GM12891 (cell line): ENCODE results near the gene P4HB.

Source experiments
- PAX5 ChIP-seq: IDR thresholded peaks from 2 replicates; pipeline ENCODE4 v1.6.1; 2011; ENCODE audit warnings: low read length, moderate library complexity, mild to moderate bottlenecking; ENCODE audit not compliant: insufficient read depth, severe bottlenecking
- POLR2A ChIP-seq: IDR thresholded peaks from 2 replicates; pipeline ENCODE4 v1.6.1; 2011; ENCODE audit warnings: low read depth, low read length, control low read depth

DNA sequence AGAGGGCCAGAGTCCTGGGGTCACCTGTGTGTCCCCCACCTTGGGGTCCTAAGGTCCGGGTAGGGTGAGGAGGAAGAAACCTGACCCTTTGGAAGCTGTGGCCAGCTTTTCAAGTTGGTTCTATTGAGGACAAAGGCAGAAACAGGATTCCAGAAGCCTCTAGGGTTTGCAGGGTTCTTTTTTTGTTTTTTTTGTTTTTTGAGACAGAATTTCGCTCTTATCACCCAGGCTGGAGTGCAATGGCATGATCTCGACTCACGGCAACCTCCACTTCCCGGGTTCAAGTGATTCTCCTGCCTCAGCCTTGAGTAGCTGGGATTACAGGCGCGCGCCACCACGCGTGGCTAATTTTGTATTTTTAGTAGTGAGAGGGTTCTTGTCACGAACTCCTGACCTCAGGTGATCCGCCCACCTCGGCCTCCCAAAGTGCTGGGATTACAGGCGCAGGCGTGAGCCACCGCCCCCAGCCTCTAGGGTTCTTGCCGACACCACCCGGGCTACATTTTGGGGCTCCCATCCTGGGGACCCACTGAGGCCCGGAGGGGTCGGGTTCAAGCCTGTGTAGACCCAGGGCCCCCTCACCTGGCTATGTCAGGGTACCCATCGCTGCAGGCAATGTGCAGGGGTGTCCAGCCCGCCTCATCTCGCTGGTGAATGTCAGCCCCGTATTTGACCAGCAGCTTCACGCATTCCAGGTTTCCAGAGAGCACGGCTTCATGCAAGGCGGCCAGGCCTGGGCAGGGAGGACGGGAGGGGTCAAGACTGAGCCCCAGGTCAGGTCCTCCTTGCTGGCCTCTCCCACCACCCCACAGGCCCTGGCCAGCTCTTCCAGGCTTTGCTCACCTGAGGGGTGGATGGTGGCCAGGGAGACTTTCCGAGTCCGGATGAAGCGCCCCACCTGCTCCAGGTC lies 26.2 kb downstream of the P4HB start:
- TF ChIP-seq POLR2A (no peak), PAX5 (no peak)
